ENCODE measurements around the gene CCDC83.
A peak's percentile ranks its signal among the peaks of the same experiment; 100 is the strongest.

GRCh38 chr11:85951428-85952107 lies 96.4 kb downstream of the CCDC83 start:
- TF ChIP-seq POLR2A (IDR thresholded peaks at IDR 0.05; ENCODE audit: low read length) (peak; percentile 2), GATA1 (IDR thresholded peaks at IDR 0.05; ENCODE audit: low read depth, low read length) (no peak)

Measured in erythroblast (primary cell).